ENCODE results near the gene RPS14.
A peak's percentile ranks its signal among the peaks of the same experiment; 100 is the strongest.
"Not testable (repeated sequence)": the region's sequence is repeated elsewhere in the genome, so short reads cannot be mapped to it uniquely, and the experiment has no call there.

The RPS14 gene

DNA sequence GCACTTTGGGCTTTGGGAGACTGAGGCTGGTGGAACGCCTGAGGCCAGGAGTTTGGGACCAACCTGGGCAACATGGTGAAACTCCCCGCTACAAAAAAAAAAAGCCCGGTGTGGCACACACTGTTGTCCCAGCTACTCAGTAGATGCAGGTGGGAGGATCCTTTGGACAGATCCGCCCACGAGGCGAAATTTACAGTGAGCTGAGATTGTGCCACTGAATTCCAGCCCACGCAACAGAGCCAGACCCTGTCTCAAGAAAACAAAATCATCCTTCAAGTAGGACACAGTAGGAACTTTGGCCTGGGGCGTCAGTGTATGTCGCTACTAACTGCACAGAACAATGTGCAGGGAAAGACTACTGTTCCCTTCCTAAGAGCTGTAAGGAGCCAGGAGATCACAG is 4.8 kb downstream of the RPS14 start:
- no peak for DNase-seq (ENCODE audit: low read depth)

DNA sequence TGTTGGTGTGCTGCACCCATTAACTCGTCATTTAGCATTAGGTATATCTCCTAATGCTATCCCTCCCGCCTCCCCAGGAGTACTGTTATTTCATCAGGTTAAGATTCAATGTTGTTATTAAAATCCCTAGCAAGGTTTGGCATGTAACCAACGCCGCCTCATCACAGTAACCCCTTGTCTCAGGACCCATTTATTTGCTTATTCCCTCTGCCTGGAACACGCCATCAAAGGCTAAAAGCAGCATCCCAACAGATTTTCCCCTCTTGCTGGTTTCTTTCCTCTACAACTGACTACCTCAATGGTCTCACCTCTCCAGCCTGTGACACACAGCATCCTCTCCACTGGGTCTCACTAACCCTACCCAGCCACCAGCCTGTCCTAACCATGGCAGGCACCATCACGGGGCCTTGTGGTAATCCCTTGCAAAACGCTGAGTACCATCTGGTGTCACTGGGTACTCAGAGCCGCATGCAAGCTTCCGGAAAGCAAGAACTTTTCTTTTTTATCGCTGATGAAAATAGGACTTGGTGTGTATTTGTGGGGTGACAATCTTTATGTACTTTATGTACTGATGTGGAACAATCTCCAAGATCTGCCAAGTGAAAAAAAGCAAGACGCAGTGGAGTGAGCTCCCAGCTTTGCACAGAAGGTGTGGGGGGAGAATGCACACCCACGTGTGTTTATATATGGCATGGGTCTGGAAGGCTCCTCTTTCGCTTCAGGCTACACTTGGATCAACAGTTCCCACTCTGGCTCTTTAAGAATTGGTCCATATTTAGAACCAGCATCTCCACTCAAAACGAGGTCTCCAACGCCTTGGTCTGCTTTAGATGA is 6.1 kb downstream of the RPS14 start:
- no peak for DNase-seq (ENCODE audit: low read depth)

DNA sequence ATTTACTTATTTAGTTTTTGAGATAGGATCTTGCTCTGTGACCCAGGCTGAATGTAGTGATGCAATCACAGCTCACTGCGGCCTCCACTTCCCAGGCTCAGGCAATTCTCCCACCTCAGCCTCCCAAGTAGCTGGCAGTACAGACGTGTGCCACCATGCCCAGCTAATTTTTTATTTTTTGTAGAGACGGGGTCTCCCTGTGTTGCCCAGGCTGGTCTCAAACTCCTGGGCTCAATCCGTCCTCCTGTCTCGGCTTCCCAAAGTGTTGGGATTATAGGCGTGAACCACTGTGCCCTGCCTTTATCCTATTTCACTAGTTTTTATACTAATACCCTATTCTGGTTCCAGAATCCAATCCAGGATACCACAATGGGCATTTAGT is 6.8 kb downstream of the RPS14 start:
- no peak for DNase-seq (ENCODE audit: low read depth)

- DNase-seq (ENCODE audit: low read depth): no peak
These were observed 7.5 kb downstream of the RPS14 start for GRCh38 chr5:150441813-150442698.

- no peak for DNase-seq (ENCODE audit: low read depth)
These were observed 8.4 kb downstream of the RPS14 start for GRCh38 chr5:150440948-150441812.

DNA sequence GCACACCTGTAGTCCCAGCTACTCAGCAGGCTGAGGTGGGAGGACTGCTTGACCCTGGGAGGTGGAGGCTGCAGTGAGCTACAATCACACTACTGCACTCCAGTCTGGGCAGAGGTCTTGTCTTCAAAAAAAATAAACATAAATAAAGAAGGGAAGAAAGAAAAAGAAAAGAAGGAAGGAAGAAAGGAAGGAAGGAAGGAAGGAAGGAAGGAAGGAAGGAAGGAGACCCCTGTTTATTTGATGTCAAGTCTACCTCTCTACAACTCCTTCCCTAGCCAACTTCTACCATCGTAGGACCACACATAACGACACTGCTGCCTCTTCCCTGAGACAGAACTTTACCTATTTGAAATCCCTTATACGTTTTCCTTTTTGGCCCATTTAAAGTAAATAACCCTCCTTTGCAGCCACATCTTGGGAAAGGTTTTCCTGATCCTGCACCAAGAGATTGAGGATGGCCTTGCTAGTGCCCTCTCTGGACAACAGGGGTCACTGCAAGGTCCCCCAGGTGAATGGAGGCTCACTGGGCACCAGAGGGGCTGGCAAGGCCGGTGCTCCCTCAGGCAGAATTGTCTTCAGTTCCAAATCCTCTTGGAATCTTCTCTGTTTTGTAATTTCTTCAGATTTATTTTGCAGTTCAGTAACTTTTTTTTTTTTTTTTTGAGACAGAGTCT is 10.5 kb downstream of the RPS14 start:
- DNase-seq (ENCODE audit: low read depth): no peak

DNA sequence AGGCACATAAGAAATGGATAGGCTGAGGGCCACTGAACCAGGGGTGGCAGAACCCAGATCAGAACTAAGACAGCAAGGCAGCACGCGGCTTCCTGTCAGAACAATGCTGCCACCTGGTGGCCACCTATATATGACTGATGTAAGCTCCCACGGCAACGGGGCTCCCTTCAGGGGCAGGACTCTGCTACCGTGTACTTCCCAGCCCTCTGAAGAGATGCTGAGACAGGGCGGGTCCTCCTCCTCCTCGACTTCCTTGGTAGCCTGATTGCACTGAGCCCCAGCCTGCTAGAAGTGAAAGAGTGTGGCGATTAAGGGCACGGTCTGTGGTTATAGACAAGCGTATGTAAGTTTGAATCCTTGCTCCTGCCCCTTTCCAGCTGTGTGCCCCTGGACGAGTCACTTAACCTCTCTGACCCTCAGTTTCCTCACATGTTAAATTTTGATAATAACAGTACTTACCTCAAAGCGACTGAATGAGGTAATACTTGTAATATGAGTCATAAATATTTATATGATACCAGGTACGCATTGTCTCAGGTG is 13.3 kb downstream of the RPS14 start:
- DNase-seq (ENCODE audit: low read depth): peak; percentile 88

- DNase-seq (ENCODE audit: low read depth): no peak
These were observed 15.1 kb downstream of the RPS14 start for GRCh38 chr5:150434464-150434863.

DNA sequence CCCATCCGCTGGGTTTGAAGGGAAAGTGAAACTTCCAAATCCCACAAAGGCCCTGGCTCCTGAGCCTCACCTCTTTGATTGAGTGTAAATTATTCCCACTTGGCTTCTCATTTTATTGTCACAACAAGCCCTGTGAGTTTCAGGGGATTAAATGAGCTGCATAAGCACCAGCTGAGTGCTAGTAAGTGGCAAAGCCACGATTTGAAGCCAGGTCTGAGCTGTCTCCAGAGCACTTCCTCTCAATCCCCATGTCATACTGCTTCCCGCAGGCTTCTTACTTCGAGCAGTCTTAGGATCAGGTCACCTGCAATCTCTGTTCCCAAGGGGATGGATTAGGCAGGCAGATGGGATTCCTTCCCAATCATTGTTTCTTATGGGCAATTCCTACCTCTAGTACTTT is 18.0 kb downstream of the RPS14 start:
- DNase-seq (ENCODE audit: low read depth): no peak

DNA sequence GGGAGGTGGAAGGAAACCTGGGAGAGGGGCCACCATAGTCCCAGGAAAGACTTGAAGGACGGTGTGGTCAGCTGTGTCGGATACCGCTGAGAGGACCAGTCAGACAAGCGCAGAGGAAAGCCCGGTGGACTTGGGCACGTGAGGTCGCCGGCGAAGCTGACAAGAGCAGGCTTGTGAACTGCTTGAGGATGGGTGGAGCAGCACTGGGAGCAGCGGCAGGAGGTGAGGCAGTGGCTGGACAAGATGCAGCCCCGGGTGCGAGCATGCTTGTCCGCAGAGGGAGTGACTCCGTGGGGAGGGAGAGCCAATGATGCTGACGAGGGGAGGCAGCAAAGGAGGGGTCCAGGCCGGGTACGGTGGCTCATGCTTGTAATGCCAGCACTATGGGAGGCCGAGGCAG is 18.5 kb downstream of the RPS14 start:
- no peak for DNase-seq (ENCODE audit: low read depth)

DNA sequence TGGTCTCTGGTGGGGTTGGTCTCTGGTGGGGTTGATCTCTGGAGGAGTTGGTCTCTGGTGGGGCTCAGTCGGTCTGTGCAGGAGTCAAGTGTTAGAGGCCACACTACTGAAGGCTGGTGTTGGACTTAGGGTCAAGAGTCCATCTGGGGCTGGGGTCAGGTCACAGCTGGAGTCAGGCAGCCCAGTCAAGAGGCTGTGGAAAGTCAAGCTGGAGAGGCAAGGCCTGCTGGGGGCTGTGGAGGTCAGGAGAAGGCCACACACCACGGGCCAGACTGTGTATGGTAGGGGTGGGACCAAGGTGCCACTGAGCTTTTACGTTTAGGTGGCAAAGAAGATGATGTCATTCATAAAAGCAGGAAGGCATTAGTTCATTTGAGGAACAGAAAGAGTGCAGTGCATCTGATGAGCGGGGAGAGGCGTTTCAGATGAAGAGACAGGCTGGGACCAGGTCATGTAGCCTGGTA is 20.1 kb downstream of the RPS14 start:
- DNase-seq (ENCODE audit: low read depth): no peak

DNA sequence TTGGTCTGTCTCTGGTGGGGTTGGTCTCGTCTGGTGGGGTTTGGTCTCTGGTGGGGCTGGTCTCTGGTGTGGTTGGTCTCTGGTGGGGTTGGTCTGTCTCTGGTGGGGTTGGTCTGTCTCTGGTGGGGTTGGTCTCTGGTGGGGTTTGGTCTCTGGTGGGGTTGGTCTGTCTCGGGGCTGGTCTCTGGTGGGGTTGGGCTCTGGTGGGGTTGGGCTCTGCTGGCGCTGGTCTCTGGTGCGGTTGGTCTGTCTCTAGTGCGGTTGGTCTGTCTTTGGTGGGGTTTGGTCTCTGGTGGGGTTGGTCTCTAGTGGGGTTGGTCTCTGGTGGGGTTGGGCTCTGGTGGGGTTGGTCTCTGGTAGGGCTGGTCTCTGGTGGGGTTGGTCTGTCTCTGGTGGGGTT is 20.6 kb downstream of the RPS14 start:
- DNase-seq (ENCODE audit: low read depth): no peak

- DNase-seq (ENCODE audit: low read depth): no peak
These were observed 21.2 kb downstream of the RPS14 start for GRCh38 chr5:150428106-150428876.

DNA sequence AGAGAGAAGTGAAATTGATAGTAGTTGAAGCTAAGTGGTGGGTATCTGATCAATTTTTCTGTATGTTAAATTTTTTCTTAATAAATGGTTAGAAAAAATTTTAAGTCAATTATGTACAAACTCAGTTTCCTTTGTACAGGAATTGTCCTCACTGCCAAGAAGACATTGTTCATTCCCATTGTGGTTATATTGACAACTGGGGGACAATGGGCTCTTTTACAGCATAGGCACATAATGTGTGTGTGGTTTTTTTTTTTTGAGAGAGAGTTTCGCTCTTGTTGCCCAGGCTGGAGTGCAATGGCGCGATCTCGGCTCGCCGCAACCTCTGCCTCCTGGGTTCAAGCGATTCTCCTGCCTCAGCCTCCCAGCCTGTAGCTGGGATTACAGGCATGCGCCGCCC is 23.4 kb downstream of the RPS14 start:
- not testable (repeated sequence) for DNase-seq (ENCODE audit: low read depth)

- DNase-seq (ENCODE audit: low read depth): no peak
These were observed 26.8 kb downstream of the RPS14 start for GRCh38 chr5:150422758-150423157.

- DNase-seq (ENCODE audit: low read depth): no peak
These were observed 27.5 kb downstream of the RPS14 start for GRCh38 chr5:150422075-150422474.

GRCh38 chr5:150419630-150420270 is 29.8 kb downstream of the RPS14 start:
- no peak for DNase-seq (ENCODE audit: low read depth)

DNA sequence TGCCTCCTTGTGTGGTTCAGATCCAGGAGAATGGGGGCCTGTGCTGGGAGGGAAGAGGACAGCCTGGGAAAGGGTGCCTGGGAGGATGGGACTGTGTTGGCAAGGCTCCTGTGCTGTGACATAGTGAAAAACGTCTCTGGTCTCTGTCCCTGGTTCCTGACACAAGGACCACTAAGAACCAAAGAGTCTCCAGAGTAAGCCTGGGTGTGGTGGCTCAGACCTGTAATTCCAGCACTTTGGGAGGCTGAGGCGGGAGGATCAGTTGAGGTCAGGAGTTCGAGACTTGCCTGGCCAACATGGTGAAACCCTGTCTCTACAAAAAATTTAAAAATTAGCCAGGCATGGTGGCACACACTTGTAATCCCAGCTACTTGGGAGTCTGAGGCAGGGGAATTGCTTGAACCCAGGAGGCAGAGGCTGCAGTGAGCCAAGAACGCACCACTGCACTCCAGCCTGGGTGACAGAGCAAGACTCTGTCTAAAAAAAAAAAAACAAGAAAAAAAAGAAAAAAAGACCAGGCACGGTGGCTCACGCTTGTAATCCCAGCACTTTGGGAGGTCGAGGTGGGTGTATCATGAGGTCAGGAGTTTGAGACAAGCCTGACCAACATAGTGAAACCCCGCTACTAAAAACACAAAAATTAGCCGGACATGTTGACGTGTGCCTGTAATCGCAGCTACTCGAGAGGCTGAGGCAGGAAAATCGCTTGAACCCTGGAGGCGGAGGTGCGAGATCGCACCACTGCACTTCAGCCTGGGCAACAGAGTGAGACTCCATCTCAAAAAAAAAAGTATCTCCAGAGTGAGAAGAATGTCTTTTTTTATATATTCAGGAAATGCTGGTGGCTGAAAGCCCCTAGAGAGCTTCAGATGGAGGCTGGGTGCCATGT is 35.4 kb downstream of the RPS14 start:
- not testable (repeated sequence) for DNase-seq (ENCODE audit: low read depth)

Data from activated T-cell treated with anti-CD3 and anti-CD28 coated beads for 24 hours (primary cell).